Transverse colon (tissue), 4 donors: ENCODE data around the gene SHISA9. TPM values are rescaled to one million over a fixed set of nuclear protein-coding genes. Genes with fewer than 3 reads are reported as not detected.
"Not testable (repeated sequence)": the region's sequence is repeated elsewhere in the genome, so short reads cannot be mapped to it uniquely, and the experiment has no call there.

Experiments
- DNase-seq: peaks from one replicate; pipeline ENCODE4 v3.0.0-alpha.2; 2019
- H3K27ac ChIP-seq, 4 donors: fragments of 200-600 bp; sonication (generic); 2 replicates each; pipeline ENCODE4 v1.5.1; 2016 to 2018; ENCODE audit warnings: inconsistent platforms in 4 of 4
- H3K27me3 ChIP-seq: fragments of 200-600 bp; sonication (generic); 2 replicates; pipeline ENCODE4 v1.5.1; 2017; ENCODE audit warnings: inconsistent platforms
- H3K36me3 ChIP-seq, 4 donors: fragments of 200-600 bp; sonication (generic); 2 replicates each; pipeline ENCODE4 v1.5.1; 2017 to 2019; ENCODE audit warnings: inconsistent platforms in 4 of 4
- H3K4me1 ChIP-seq, 4 donors: fragments of 200-600 bp; sonication (generic); 2 replicates each; pipeline ENCODE4 v1.5.1; 2017 to 2020; ENCODE audit warnings: inconsistent platforms in 4 of 4
- H3K4me3 ChIP-seq, 4 donors: fragments of 200-600 bp; sonication (generic); 1 replicate in 1 of 4; 2 replicates in 3 of 4; pipeline versions ENCODE4 v1.5.1 to v1.6.1; 2017 to 2019; ENCODE audit warnings: inconsistent platforms in 4 of 4
- H3K9me3 ChIP-seq, 2 donors: fragments of 200-600 bp; sonication (generic); 2 replicates each; pipeline ENCODE4 v1.5.1; 2017 to 2019; ENCODE audit warnings: inconsistent platforms in 2 of 2
- EP300 ChIP-seq: sonication (generic); formaldehyde crosslinking; IDR thresholded peaks from one replicate; pipeline ENCODE4 v1.6.1; 2017; ENCODE audit warnings: antibody characterized with exemption, low read depth
- POLR2A ChIP-seq: fragments of 450-650 bp; IDR thresholded peaks from one replicate; pipeline ENCODE4 v1.6.1; 2016; ENCODE audit warnings: antibody characterized with exemption, mild to moderate bottlenecking, moderate library complexity
- POLR2AphosphoS5 ChIP-seq, 3 donors: sonication (generic); formaldehyde crosslinking; IDR thresholded peaks; one replicate each; pipeline ENCODE4 v1.6.1; 2016; ENCODE audit warnings: antibody characterized with exemption in 3 of 3
- WGBS, 2 donors: methylation state at CpG; one replicate each; pipeline ENCODE4 v1.1.5; 2018; ENCODE audit warnings: low coverage in 1 of 2; 5-methylcytosine and 5-hydroxymethylcytosine counted together
- in situ Hi-C, 4 donors: fragments of 200-750 bp; cut with MboI; loops; one replicate each; pipeline versions ENCODE4 v1.15.0 to v1.15.1; 2017; ENCODE audit warnings: low sequenced_read_pairs in 3 of 4, low pct_ligation_motif_present in 1 of 4, low pct_unique_long_range_greater_than_20kb in 1 of 4
- intact Hi-C: fragments of 100-400 bp; cut with DNase I; formaldehyde crosslinking; loops from one replicate; pipeline ENCODE4 v1.15.1; 2023; ENCODE audit warnings: low total_unique reads
- total RNA-seq, 4 donors: library from RNA; depleted of rRNA; stranded (reverse); fragments of >200 nt; gene quantifications; one replicate each; pipeline ENCODE4 v1.1.0, GENCODE V29; 2016
- TF ChIP-seq, protein P1 (sequence below), 5 experiments: fragments of 200-600 bp in 3 of 5; fragments of 450-650 bp in 2 of 5; sonication (generic) in 3 of 5; IDR thresholded peaks; 1 replicate in 2 of 5; 2 replicates in 3 of 5; pipeline ENCODE4 v1.5.1; 2016 to 2017; ENCODE audit warnings: antibody characterized with exemption in 5 of 5, inconsistent platforms in 3 of 5, mild to moderate bottlenecking in 2 of 5, moderate library complexity in 1 of 5

SHISA9 gene
- 10 to 100 TPM in 1 of 4 donors, 1 to 10 TPM in 3; 1.3 to 37.6 (median 2.1) TPM for total RNA-seq

DNA sequence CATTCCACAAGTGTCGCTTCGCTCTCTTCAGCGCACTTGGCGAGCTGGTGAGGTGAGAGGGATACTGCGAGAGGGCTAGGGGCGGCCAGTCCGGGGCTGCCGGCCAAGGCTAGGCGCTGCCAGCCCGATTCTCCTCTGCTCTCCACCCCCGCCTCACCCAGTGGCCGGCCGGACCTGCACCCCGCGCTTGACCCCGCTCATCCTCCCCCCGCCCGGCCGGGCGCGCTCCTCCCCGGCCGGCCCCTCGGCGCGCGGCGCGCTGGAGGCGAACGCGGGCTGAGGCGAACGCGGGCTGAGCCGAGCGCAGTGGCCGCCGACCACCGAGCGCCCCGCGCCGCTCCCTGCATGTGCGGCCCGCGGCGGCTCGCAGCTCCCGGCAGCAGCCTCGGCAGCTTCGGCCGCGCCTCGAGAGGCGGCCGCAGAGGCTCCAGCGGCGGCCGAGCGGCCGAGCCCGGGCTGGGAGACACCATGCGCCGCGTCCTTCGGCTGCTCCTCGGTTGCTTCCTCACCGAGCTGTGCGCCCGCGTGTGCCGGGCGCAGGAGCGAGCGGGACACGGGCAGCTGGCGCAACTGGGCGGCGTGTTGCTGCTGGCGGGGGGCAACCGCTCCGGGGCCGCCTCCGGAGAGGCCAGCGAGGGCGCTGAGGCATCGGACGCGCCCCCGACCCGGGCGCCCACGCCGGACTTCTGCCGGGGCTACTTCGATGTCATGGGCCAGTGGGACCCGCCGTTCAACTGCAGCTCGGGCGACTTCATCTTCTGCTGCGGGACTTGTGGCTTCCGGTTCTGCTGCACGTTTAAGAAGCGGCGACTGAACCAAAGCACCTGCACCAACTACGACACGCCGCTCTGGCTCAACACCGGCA lies at the start of gene SHISA9:
Gene SHISA9 (plus strand): TSS at position 2 of the 865 bp plus-strand sequence.
- Histone ChIP-seq H3K4me3 (peak within 1 kb of the TSS in 3 of 4 donors; percentile 12 to 44 (median 25)), H3K36me3 (no peaks in the 10 kb centered on the region), H3K27me3 (peaks cover 90% of the 10 kb centered on the region), H3K9me3 (no peaks in the 10 kb centered on the region), H3K27ac (no peak within 1 kb of the TSS), H3K4me1 (peaks cover 0 to 17% (median 5%) of the 10 kb centered on the region in 4 donors)
- in situ Hi-C loops = no loop called here
- TF ChIP-seq, protein P1, sequence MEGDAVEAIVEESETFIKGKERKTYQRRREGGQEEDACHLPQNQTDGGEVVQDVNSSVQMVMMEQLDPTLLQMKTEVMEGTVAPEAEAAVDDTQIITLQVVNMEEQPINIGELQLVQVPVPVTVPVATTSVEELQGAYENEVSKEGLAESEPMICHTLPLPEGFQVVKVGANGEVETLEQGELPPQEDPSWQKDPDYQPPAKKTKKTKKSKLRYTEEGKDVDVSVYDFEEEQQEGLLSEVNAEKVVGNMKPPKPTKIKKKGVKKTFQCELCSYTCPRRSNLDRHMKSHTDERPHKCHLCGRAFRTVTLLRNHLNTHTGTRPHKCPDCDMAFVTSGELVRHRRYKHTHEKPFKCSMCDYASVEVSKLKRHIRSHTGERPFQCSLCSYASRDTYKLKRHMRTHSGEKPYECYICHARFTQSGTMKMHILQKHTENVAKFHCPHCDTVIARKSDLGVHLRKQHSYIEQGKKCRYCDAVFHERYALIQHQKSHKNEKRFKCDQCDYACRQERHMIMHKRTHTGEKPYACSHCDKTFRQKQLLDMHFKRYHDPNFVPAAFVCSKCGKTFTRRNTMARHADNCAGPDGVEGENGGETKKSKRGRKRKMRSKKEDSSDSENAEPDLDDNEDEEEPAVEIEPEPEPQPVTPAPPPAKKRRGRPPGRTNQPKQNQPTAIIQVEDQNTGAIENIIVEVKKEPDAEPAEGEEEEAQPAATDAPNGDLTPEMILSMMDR (IDR thresholded peaks at IDR 0.05) = no peak
- TF ChIP-seq POLR2A (no peak), EP300 (no peak), POLR2AphosphoS5 (IDR thresholded peaks at IDR 0.05) (no peak)
- 19% methylated on average over 47 of the region's 110 CpGs; no CpG with 5 or more reads in 1 of the 2 donors for WGBS, 2 donors
- intact Hi-C loops = no loop called here
- DNase-seq = no peak

DNA sequence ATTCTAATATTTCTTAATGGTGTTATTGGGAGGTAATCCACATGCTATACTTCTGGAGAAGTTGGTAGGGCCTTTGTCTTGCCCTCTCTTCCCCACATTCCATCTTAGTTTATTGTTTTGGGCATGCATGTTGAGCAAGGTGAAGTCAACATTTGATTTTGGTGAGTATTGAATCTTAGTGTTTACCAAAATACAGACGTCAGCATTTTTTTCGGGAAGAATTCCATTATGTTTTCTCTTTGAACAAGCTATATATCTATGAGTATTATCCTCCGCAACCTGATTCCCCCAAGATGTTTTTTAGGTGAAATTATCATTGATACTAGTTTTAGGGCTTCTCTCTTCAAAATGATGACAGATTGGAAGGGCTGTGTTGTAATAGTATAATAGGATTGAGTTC lies 47.4 kb upstream of the SHISA9 start:
- intact Hi-C loops = no loop called here
- in situ Hi-C loops = no loop called here
- no peak for DNase-seq
- H3K27me3 ChIP-seq = no peaks in the 10 kb centered on the region
- H3K27ac ChIP-seq = no peak overlapping the region
- TF ChIP-seq POLR2A (no peak), POLR2AphosphoS5 (IDR thresholded peaks at IDR 0.05) (no peak), EP300 (no peak)
- TF ChIP-seq, protein P1 (IDR thresholded peaks at IDR 0.05) = no peak
- H3K4me1 ChIP-seq = no peaks in the 10 kb centered on the region
- no peak overlapping the region for H3K4me3 ChIP-seq
- no peaks in the 10 kb centered on the region for H3K9me3 ChIP-seq
- no peaks in the 10 kb centered on the region for H3K36me3 ChIP-seq
- 93 to 100% methylated on average over 1 to 3 of the region's 3 CpGs for WGBS, 2 donors

DNA sequence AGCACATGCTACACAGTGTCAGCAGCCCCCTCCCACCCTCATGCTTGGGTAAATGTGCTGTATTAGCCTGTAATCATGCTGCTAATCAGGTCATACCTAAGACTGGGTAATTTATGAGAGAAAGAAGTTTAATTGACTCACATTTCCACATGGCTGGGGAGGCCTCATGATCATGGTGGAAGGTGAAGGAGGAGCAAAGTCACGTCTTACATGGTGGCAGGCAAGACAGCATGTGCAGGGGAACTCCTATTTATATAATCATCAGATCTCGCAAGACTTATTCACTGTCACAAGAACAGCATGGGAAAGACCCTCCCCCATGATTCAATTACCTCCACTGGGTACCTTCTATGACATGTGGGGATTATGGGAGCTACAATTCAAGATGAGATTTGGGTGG lies 44.0 kb upstream of the SHISA9 start:
- H3K4me3 ChIP-seq, H3K27ac ChIP-seq, in situ Hi-C loops, H3K27me3 ChIP-seq, H3K9me3 ChIP-seq, H3K36me3 ChIP-seq, intact Hi-C loops, H3K4me1 ChIP-seq, DNase-seq: not testable (repeated sequence)
- WGBS, 2 donors = 91% methylated on average over 2 of the region's 2 CpGs; no CpG with 5 or more reads in 1 of the 2 donors

DNA sequence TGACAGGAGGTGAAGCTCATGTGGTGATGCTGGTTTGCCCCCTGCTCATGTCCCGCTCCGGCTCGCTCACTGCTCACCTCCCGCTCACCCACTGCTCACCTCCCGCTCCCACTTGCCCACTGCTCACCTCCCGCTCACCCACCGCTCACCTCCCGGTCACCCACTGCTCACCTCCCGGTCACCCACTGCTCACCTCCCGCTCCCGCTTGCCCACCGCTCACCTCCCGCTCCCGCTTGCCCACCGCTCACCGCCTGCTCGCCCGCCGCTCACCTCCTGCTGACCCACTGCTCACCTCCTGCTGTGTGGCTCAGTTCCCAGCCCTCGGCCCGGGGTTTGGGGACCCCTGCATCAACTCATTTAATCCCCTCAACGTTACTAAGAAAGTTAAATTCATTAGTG lies 39.1 kb upstream of the SHISA9 start:
- Histone ChIP-seq H3K27me3 (no peaks in the 10 kb centered on the region), H3K4me3 (no peak overlapping the region), H3K4me1 (no peaks in the 10 kb centered on the region), H3K36me3 (no peaks in the 10 kb centered on the region), H3K9me3 (no peaks in the 10 kb centered on the region), H3K27ac (no peak overlapping the region)
- in situ Hi-C loops (no loop called here), intact Hi-C loops (no loop called here)
- DNase-seq = no peak
- TF ChIP-seq POLR2AphosphoS5 (IDR thresholded peaks at IDR 0.05) (no peak), EP300 (no peak), POLR2A (no peak)
- TF ChIP-seq, protein P1 (IDR thresholded peaks at IDR 0.05) = no peak
- 84 to 87% methylated on average over 11 to 22 of the region's 22 CpGs for WGBS, 2 donors
